MCF 10A (cell line): ENCODE results near the gene SPNS1. TPM values are rescaled to one million over a fixed set of nuclear protein-coding genes. Genes with fewer than 3 reads are reported as not detected.
A peak's percentile ranks its signal among the peaks of the same experiment; 100 is the strongest.
"Not testable (repeated sequence)": the region's sequence is repeated elsewhere in the genome, so short reads cannot be mapped to it uniquely, and the experiment has no call there.

Experiments used
- BruUV-seq: library from RNA; stranded (reverse); fragments of 400-500 nt; replicated peaks from 2 replicates; lab custom pipeline; 2021; lab: Mats Ljungman, UMichigan
- CTCF ChIA-PET: fragments of 300-600 bp; sonication (Branson Sonifier 250); formaldehyde crosslinking; extraction: SDS; loops from one replicate; lab custom pipeline; 2021; ENCODE audit warnings: antibody characterized with exemption, inconsistent platforms; lab: Yijun Ruan, JAX
- POLR2A ChIA-PET: fragments of 300-600, 350-650 bp; sonication (Branson Sonifier 250); formaldehyde crosslinking; extraction: SDS; loops from one replicate; lab custom pipeline; 2020; ENCODE audit warnings: antibody characterized with exemption, inconsistent platforms; lab: Yijun Ruan, JAX
- DNase-seq: peaks from one replicate; pipeline ENCODE4 v3.0.0-alpha.2; 2018; ENCODE audit not compliant: unreplicated experiment
- H3K27ac Mint-ChIP-seq: one replicate; pipeline ENCODE4 v1.8.0; 2022; ENCODE audit warnings: mild to moderate bottlenecking, low read depth, mixed read lengths; ENCODE audit not compliant: unreplicated experiment
- H3K27me3 Mint-ChIP-seq: one replicate; pipeline ENCODE4 v1.8.0; 2022; ENCODE audit warnings: mixed read lengths; ENCODE audit not compliant: insufficient read depth, unreplicated experiment
- H3K36me3 Mint-ChIP-seq: one replicate; pipeline ENCODE4 v1.8.0; 2022; ENCODE audit warnings: mild to moderate bottlenecking, moderate library complexity, mixed read lengths; ENCODE audit not compliant: insufficient read depth, unreplicated experiment
- H3K4me1 Mint-ChIP-seq: one replicate; pipeline ENCODE4 v1.8.0; 2022; ENCODE audit warnings: mixed read lengths; ENCODE audit not compliant: insufficient read depth, unreplicated experiment
- H3K4me3 Mint-ChIP-seq: one replicate; pipeline ENCODE4 v1.8.0; 2022; ENCODE audit warnings: mild to moderate bottlenecking, moderate library complexity, mixed read lengths; ENCODE audit not compliant: unreplicated experiment
- H3K9me3 Mint-ChIP-seq: one replicate; pipeline ENCODE4 v1.8.0; 2022; ENCODE audit warnings: mixed read lengths; ENCODE audit not compliant: unreplicated experiment
- intact Hi-C: fragments of 100-400 bp; cut with micrococcal nuclease; formaldehyde crosslinking; loops from 2 replicates; pipeline ENCODE4 v1.14.1; 2022
- total RNA-seq: library from RNA; stranded (reverse); gene quantifications from 2 replicates; pipeline ENCODE4 v1.2.3, GENCODE V29; 2022
- TF ChIP-seq, protein P1 (sequence below): fragments of 200-600 bp; IDR thresholded peaks from one replicate; pipeline ENCODE4 v1.8.0; 2022; ENCODE audit warnings: antibody characterized with exemption, mild to moderate bottlenecking; ENCODE audit not compliant: unreplicated experiment

The SPNS1 gene
- total RNA-seq, 1 experiment from 2014 or later, result 25.2 TPM

DNA sequence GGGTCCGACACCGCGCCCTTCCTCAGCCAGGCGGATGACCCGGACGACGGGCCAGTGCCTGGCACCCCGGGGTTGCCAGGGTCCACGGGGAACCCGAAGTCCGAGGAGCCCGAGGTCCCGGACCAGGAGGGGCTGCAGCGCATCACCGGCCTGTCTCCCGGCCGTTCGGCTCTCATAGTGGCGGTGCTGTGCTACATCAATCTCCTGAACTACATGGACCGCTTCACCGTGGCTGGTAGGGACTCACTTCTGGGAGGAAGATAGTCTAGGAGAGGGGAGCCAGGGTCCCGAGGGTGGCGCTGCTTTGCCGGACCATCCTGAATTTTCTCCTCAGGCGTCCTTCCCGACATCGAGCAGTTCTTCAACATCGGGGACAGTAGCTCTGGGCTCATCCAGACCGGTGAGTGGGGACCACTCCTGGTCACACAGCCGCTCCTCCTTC, 601 bp downstream of the SPNS1 start:
- H3K4me3 Mint-ChIP-seq, result peak overlapping the region; percentile 95
- CTCF ChIA-PET, result interaction anchor here (0.7 kb wide), 1 partner anchor 472 kb away, joined by 3 read pairs; no protein-coding TSS in a partner anchor
- intact Hi-C loops, result loop anchor here (2.0 kb wide), 1 partner anchor 24 kb away; the partner anchor contains the start of gene NFATC2IP

DNA sequence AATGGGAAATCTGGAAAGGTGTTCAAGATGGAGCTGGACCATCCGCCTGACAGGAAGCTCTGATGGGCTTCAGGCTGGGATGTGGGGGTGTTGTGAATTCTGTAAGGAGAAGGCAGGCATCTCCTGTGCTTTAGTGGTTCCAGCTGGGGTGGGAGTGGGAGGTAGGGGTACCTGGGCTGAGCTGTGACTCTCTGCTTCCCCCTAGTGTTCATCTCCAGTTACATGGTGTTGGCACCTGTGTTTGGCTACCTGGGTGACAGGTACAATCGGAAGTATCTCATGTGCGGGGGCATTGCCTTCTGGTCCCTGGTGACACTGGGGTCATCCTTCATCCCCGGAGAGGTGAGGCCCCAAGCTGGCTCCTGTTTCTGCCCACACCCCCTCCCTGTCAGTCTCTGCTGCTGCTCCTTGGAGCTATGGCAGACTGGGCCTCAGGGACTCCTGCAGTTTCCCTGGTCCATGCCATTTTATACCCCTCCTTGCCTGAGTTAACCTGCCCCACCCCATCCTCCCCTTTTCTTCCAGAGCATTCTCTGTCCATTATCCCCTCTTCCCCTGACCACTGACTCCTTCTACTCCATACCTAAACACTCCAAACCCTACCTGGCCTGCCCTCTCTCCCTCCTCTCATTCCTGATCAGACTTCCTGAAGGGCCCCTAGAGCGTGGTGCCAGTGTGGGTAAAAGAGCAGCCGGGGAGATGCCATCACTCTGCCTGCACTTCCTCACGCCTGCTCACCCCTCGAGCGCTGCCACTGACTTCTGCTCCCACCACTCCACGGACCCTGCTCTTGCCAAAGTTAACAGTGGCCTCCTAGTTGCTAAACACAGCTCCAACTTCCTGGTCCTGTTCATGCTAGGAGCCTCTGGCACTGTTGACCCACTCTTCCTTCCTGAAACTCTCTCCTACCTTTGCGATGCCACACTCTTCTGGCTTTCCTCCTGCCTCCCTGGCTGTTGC, 3.4 kb downstream of the SPNS1 start:
- peaks cover 12% of the 10 kb centered on the region for H3K4me1 Mint-ChIP-seq
- ChIA-PET POLR2A (interaction anchor here (0.9 kb wide), 1 partner anchor 21 kb away, joined by 3 read pairs; no protein-coding TSS in a partner anchor), CTCF (interaction anchor here (0.6 to 3.4 kb wide), 19 partner anchors 8 to 698 kb away, joined by 3 to 20 read pairs (median 4); no protein-coding TSS in a partner anchor)
- H3K27ac Mint-ChIP-seq, result no peak overlapping the region
- TF ChIP-seq, protein P1, sequence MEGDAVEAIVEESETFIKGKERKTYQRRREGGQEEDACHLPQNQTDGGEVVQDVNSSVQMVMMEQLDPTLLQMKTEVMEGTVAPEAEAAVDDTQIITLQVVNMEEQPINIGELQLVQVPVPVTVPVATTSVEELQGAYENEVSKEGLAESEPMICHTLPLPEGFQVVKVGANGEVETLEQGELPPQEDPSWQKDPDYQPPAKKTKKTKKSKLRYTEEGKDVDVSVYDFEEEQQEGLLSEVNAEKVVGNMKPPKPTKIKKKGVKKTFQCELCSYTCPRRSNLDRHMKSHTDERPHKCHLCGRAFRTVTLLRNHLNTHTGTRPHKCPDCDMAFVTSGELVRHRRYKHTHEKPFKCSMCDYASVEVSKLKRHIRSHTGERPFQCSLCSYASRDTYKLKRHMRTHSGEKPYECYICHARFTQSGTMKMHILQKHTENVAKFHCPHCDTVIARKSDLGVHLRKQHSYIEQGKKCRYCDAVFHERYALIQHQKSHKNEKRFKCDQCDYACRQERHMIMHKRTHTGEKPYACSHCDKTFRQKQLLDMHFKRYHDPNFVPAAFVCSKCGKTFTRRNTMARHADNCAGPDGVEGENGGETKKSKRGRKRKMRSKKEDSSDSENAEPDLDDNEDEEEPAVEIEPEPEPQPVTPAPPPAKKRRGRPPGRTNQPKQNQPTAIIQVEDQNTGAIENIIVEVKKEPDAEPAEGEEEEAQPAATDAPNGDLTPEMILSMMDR, result peak; percentile 53
- H3K36me3 Mint-ChIP-seq, result peaks cover 28% of the 10 kb centered on the region
- peak; percentile 27 for DNase-seq
- H3K4me3 Mint-ChIP-seq, result no peak overlapping the region
- no TSS peak for BruUV-seq
- intact Hi-C loops, result no loop called here
- H3K27me3 Mint-ChIP-seq, result no peaks in the 10 kb centered on the region
- H3K9me3 Mint-ChIP-seq, result no peaks in the 10 kb centered on the region

More for the DNA sequence above, 601 bp downstream of the SPNS1 start:
- no TSS peak for BruUV-seq
- TF ChIP-seq, protein P1, result no peak
- Mint-ChIP-seq H3K9me3 (no peaks in the 10 kb centered on the region), H3K27me3 (no peaks in the 10 kb centered on the region), H3K27ac (peak overlapping the region; percentile 96), H3K36me3 (peaks cover 23% of the 10 kb centered on the region), H3K4me1 (peaks cover 12% of the 10 kb centered on the region)
- no peak for DNase-seq
- POLR2A ChIA-PET, result interaction anchor here (0.6 to 2.9 kb wide), 4 partner anchors 23 to 830 kb away, joined by 3 to 30 read pairs (median 4); partner anchors contain the start of genes ATXN2L and NFATC2IP

DNA sequence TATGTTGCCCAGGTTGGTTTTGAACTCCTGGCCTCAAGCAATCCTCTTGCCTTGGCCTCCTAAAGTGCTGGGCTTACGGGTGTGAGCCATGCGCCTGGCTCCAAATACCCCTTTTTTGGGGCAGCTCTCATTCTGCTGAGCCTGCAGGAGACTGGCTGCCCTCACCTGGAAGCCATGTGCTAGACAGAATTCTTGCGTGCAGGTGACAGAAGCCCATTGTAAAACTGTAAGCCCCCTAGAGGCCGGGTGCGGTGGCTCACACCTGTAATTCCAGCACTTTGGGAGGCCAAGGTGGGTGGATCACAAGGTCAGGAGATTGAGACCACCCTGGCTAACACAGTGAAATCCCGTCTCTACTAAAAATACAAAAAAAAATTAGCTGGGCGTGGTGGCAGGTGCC, 5.8 kb downstream of the SPNS1 start:
- Mint-ChIP-seq H3K4me1 (peaks cover 12% of the 10 kb centered on the region), H3K36me3 (peaks cover 29% of the 10 kb centered on the region)
- ChIA-PET POLR2A (interaction anchor here (0.7 to 0.9 kb wide), 3 partner anchors 15 to 30 kb away, joined by 3 read pairs; no protein-coding TSS in a partner anchor), CTCF (interaction anchor here (0.6 to 0.8 kb wide), 5 partner anchors 29 to 1945 kb away, joined by 3 to 4 read pairs (median 3); no protein-coding TSS in a partner anchor)
- H3K4me3 Mint-ChIP-seq, H3K27me3 Mint-ChIP-seq, intact Hi-C loops, H3K9me3 Mint-ChIP-seq, H3K27ac Mint-ChIP-seq, BruUV-seq, DNase-seq: not testable (repeated sequence)

DNA sequence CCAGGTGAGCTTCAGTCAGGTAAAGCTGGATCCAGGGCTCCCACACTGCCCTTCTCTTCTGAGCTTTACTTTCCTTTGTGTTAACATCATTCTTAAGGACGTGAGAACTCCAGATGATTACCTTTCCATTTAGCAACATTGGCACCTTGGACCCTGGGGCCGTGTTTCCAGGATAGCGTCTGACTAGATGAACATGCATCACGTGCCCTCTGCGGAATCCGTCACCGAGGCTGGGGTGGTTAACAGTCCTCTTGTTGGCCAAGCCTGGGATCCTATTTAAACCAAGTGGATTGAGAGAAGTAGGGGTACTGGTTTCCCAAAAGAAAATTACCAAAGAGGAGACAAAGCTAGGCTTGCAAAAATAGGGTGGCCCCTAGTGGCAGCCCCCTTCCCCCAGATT, 6.4 kb downstream of the SPNS1 start:
- Mint-ChIP-seq H3K27ac (no peak overlapping the region), H3K27me3 (no peaks in the 10 kb centered on the region), H3K4me3 (no peak overlapping the region), H3K36me3 (peaks cover 27% of the 10 kb centered on the region), H3K4me1 (peaks cover 7% of the 10 kb centered on the region), H3K9me3 (no peaks in the 10 kb centered on the region)
- BruUV-seq, result no TSS peak
- intact Hi-C loops, result no loop called here
- no peak for DNase-seq
- ChIA-PET CTCF (interaction anchor here (0.6 to 1.2 kb wide), 4 partner anchors 10 to 159 kb away, joined by 3 to 4 read pairs (median 3); no protein-coding TSS in a partner anchor), POLR2A (interaction anchor here (0.7 to 0.9 kb wide), 2 partner anchors 19 to 31 kb away, joined by 3 read pairs; no protein-coding TSS in a partner anchor)
- TF ChIP-seq, protein P1, result no peak
